Activated gamma-delta T cell (primary cell): Measurements from ENCODE around the gene TANK.
"Not testable (repeated sequence)": the region's sequence is repeated elsewhere in the genome, so short reads cannot be mapped to it uniquely, and the experiment has no call there.

Experiments
- DNase-seq: peaks from one replicate; lab custom pipeline; 2025; lab: John Stamatoyannopoulos, UW
- total RNA-seq, 2 donors: gene quantifications; one replicate each; lab custom pipeline; 2026; lab: John Stamatoyannopoulos, UW

Gene TANK
- 94.8 to 141 reads per million in 2 donors for total RNA-seq

GRCh38 chr2:161160226-161161073 is at the start of gene TANK:
Gene TANK (plus strand): TSS chr2:161160428. CDS start chr2:161179663, 19,235 bp downstream.
- peak; percentile 69 for DNase-seq

GRCh38 chr2:161111531-161111930 is 48.7 kb upstream of the TANK start:
- no peak for DNase-seq

GRCh38 chr2:161112908-161113307 is 47.3 kb upstream of the TANK start:
- no peak for DNase-seq

GRCh38 chr2:161113693-161114575 is 46.3 kb upstream of the TANK start:
- DNase-seq: no peak

- no peak for DNase-seq
These were observed 45.0 kb upstream of the TANK start for GRCh38 chr2:161115205-161115604.

- no peak for DNase-seq
These were observed 44.4 kb upstream of the TANK start for GRCh38 chr2:161115605-161116380.

- DNase-seq: no peak
These were observed 43.7 kb upstream of the TANK start for GRCh38 chr2:161116509-161116908.

GRCh38 chr2:161117506-161117905 is 42.7 kb upstream of the TANK start:
- DNase-seq: no peak

- DNase-seq: no peak
These were observed 41.5 kb upstream of the TANK start for GRCh38 chr2:161118722-161119121.

- DNase-seq: no peak
These were observed 40.7 kb upstream of the TANK start for GRCh38 chr2:161119483-161119882.

- no peak for DNase-seq
These were observed 39.5 kb upstream of the TANK start for GRCh38 chr2:161120775-161121174.

- DNase-seq: no peak
These were observed 38.6 kb upstream of the TANK start for GRCh38 chr2:161121622-161122021.

GRCh38 chr2:161122772-161123530 is 37.3 kb upstream of the TANK start:
- no peak for DNase-seq

GRCh38 chr2:161123531-161124030 is 36.6 kb upstream of the TANK start:
- DNase-seq: no peak

GRCh38 chr2:161124201-161124600 is 36.0 kb upstream of the TANK start:
- no peak for DNase-seq

- DNase-seq: no peak
These were observed 31.3 kb upstream of the TANK start for GRCh38 chr2:161128885-161129284.

- DNase-seq: no peak
These were observed 29.9 kb upstream of the TANK start for GRCh38 chr2:161130354-161130753.

GRCh38 chr2:161131074-161131680 is 29.1 kb upstream of the TANK start:
- DNase-seq: no peak

GRCh38 chr2:161131804-161132203 is 28.4 kb upstream of the TANK start:
- DNase-seq: no peak

- not testable (repeated sequence) for DNase-seq
These were observed 27.8 kb upstream of the TANK start for GRCh38 chr2:161132384-161132783.

- no peak for DNase-seq
These were observed 26.9 kb upstream of the TANK start for GRCh38 chr2:161133366-161133765.
